Measurements from ENCODE around the gene TYW3.
"Not testable (repeated sequence)": the region's sequence is repeated elsewhere in the genome, so short reads cannot be mapped to it uniquely, and the experiment has no call there.

TYW3 gene

DNA sequence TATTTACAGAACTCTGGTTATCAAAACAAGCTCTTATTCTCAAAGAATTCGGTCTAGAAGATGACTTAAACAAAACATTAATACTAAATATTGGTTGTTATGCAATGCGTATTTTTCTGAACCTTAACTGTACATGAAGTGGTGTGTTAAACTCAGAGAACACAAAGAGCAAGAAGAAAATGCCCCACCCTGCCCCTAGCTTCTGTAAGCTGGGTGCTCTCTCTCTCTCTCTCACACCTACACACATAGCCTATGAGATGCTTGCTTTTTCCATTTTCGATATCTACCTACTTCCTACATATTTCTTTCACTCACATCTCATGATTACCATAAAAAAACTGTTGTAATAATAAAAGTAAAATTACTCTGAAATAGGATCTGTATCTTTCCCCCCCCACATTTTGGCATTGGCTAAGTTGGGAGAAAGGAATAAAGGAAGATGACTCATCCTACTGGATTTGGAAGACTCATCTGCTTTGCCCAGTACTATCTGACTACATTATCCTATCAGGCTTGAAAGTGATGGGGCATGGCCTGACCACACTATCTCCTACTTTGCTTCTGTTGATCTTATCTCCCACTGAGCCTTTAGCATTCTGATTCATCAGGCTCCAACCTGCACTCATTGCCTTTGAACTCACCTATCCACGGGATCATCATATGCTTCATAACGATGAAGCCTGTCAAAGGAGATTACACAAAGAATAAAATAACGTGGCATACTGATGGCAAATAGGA is 3.0 kb upstream of the TYW3 start:
- DNase-seq (ENCODE audit: low read depth): no peak
- TF ChIP-seq CTCF (IDR thresholded peaks at IDR 0.05; ENCODE audit: insufficient read depth, low read depth, low read length, missing control alignments): no peak
- H3K4me3 ChIP-seq (ENCODE audit: low read depth, low read length): no peak overlapping the region

GRCh38 chr1:74731399-74732052 is 1.4 kb upstream of the TYW3 start:
- TF ChIP-seq CTCF (IDR thresholded peaks at IDR 0.05; ENCODE audit: insufficient read depth, low read depth, low read length, missing control alignments): no peak
- DNase-seq (ENCODE audit: low read depth): peak; percentile 28
- peak overlapping the region; percentile 69 for H3K4me3 ChIP-seq (ENCODE audit: low read depth, low read length)

GRCh38 chr1:74732071-74732946 is 643 bp upstream of the TYW3 start:
- DNase-seq (ENCODE audit: low read depth): peak; percentile 67
- H3K4me3 ChIP-seq (ENCODE audit: low read depth, low read length): peak overlapping the region; percentile 69

- DNase-seq (ENCODE audit: low read depth): peak; percentile 85
- TF ChIP-seq CTCF (IDR thresholded peaks at IDR 0.05; ENCODE audit: insufficient read depth, low read depth, low read length, missing control alignments): peak; percentile 73
Observed at GRCh38 chr1:74733604-74734484, 892 bp downstream of the TYW3 start.

DNA sequence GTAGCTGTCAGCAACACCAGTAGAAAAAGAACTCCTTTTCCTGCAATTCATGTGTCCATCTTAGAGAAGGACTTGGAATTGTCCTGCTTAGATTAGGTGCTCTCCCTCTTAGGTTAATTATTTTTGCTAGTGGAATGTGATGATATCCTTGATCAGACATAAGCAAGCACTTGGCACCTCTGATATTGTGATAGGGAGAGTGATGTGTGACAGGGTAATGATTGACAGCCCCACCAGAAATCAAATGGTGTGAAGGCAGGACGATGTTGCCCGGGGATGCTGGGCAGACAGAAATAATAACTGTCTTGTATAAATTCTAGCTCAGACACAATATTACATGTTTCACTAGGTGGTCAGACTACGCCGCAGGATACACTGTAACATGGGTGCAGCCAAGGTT is 4.4 kb downstream of the TYW3 start:
- no peak overlapping the region for H3K4me3 ChIP-seq (ENCODE audit: low read depth, low read length)
- no peak for TF ChIP-seq CTCF (IDR thresholded peaks at IDR 0.05; ENCODE audit: insufficient read depth, low read depth, low read length, missing control alignments)
- DNase-seq (ENCODE audit: low read depth): no peak

More at GRCh38 chr1:74733604-74734484, 892 bp downstream of the TYW3 start:
- H3K4me3 ChIP-seq (ENCODE audit: low read depth, low read length): peak overlapping the region; percentile 69

DNA sequence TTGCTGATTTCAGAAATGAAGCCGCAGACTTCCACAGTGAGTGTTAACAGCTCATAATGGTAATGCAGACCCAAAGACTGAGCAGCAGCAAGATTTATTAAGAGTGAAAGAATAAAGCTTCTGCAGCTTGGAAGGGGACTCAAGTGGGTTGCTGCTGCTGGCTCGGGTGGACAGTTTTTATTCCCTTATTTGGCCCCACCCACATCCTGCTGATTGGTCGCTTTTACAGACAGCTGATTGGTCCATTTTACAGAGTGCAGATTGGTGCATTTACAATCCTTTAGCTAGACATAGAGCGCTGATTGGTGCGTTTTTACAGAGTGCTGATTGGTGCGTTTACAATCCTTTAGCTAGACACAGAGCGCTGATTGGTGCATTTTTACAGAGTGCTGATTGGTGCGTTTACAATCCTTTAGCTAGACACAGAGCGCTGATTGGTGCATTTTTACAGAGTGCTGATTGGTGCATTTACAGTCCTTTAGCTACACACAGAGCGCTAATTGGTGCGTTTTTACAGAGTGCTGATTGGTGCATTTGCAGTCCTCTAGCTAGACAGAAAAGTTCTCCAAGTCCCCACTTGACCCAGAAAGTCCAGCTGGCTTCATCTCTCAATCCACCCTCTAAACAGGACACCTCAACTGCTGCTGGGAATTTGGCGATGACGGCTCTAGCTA is 7.5 kb downstream of the TYW3 start:
- H3K4me3 ChIP-seq (ENCODE audit: low read depth, low read length); DNase-seq (ENCODE audit: low read depth): not testable (repeated sequence)

DNA sequence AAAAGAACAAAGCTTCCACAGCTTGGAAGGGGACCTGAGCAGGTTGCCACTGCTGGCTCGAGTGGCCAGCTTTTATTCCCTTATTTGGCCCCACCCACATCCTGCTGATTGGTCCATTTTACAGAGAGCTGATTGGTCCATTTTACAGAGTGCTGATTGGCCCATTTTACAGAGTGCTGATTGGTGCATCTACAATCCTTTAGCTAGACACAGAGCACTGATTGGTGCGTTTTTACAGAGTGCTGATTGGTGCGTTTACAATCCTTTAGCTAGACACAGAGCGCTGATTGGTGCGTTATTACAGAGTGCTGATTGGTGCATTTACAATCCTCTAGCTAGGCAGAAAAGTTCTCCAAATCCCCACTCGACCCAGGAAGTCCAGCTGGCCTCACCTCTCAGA is 12.3 kb downstream of the TYW3 start:
- not testable (repeated sequence) for H3K4me3 ChIP-seq (ENCODE audit: low read depth, low read length); DNase-seq (ENCODE audit: low read depth)

Measured in GM12865 (cell line).